ENCODE measurements around the gene RAD51B.
A peak's percentile ranks its signal among the peaks of the same experiment; 100 is the strongest.

RAD51B gene

DNA sequence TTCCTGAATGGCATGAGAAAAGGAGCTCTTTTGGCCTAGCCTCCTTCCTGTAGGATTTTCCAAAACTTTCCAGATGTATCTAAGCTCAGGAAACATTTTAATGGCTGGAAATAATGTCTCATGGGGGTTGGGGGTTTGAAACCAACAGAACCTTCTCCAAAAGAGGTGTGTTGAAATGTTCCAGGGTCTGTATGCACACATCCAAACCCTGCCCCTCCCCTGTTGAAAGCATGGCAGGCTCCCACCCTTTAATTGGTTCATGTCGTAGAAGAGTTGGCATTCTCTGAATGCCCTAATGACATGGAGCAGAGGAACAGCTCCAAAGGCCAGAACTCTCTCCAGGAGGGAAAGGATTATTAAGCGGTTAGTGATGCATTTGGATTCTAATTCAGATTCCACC lies 620.1 kb downstream of the RAD51B start:
- no peak for DNase-seq (ENCODE audit: low read depth)

GRCh38 chr14:68440820-68441219 lies 621.2 kb downstream of the RAD51B start:
- no peak for DNase-seq (ENCODE audit: low read depth)

DNA sequence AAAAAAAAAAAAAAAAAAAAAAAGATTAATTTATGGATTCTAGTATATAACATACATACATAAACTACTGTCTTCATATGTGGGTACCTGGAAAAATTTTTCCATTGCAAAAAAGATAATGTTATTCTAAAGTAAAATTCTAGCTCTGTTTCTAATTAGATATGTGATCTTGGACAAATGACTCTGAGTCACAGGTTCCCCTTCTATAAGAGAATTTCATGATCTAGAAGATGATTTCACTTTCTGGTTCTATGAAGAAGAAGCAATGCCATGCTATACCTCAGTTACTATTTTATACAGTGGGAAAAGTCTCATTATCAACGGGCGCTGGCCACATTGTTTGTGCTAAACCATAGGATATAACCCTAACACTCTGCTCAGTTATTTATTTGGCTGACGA lies 622.0 kb downstream of the RAD51B start:
- DNase-seq (ENCODE audit: low read depth): no peak

DNA sequence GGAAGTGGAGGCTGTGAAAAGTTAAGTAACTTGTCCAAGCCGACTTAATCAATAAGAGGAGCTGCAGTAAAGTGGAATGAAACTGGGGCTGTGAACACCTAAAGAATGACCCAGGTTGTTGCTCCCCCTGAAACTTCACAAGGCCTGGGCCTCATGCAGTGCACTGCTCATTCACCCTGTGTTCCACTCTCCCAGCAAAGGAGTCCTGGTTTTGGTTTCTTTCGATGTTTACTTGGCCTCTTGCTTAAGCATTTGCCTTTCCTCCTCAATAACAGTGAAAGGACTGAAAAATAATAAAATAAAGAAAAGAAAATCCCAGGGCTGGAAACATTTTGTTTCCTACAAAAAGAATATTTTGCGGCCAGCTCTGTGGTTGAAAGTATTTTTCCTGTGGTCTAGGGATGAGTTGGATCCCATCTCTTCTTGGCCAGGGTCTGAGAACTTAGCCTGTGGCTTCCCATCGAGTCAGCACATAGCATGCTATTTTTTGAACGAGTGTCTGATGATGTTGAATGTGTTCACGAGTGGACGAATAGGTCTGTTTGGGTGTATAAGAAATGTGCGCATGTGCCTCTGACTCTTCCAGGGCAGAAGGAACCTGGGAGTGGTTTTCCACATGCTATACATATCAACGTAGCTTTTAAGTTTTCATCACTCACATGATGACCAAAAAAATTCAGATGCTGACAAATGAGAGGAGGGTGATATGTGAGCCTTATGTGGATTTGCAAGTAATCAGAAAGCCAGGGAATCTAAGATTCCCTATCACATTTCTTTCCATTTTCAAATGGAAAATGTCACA lies 623.5 kb downstream of the RAD51B start:
- no peak for DNase-seq (ENCODE audit: low read depth)

GRCh38 chr14:68444449-68445168 lies 625.0 kb downstream of the RAD51B start:
- no peak for DNase-seq (ENCODE audit: low read depth)

- no peak for DNase-seq (ENCODE audit: low read depth)
Measured at GRCh38 chr14:68446243-68447040, 626.9 kb downstream of the RAD51B start.

DNA sequence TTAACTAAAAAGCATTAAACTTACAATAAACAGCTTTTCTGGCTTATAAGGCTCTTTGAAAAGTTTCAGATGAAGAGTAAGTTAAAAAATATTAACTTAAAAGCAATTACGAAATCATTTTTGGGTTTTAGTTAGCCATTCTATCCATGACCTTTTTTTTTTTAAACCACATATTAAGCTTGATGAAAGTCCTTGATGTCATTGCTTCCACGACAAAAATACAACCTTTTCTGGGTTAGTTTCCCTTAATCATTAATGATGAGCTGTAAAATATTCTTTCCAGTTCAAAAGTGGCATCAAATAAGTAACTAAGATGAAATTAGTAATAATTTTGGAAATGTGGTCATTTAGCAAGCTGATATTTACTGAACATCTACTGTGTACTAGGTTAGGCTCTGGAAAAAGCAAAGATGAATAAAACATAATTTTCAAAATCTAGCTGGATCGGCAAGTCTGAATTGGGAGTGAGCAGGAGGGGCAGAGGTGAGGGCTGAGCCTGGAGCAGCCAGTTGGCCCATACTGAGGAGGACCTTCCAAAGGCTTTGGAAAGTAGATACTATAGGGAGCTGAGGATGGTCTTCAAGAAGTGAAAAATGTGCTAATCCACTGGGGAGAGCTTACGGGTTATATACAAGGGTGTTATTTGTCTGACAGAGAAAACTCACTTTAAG lies 628.1 kb downstream of the RAD51B start:
- DNase-seq (ENCODE audit: low read depth): no peak

DNA sequence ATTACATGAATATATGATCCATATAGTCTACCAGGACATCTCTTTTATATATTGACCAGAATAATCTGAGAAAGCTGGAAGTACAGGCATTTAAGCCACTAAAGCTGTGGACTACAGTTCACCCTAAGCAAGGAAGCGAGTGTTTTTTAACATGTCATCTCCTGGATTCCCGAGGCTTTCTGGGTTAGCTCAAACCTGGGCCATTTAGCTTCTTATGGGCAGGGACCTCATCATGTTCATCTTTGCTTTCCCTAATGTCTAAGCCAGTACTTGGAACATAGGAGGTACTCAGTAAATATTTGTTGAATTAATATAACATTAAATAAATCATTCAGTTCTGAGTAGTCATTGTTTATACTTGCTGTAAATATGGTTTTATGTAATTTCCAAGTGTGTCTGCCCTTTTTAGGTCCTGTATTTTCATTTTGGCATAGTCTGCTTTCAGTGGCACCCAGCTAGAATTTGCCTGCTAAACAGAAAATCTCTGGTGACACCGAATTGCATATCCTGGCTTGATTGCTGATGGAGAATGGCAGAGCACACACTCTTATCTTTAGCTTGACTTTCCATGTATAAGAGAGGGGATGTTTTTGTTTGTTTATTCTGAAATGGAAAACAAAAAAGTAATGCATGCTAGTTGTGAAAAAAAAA lies 628.8 kb downstream of the RAD51B start:
- DNase-seq (ENCODE audit: low read depth): no peak

- no peak for DNase-seq (ENCODE audit: low read depth)
Measured at GRCh38 chr14:68449561-68450181, 630.1 kb downstream of the RAD51B start.

DNA sequence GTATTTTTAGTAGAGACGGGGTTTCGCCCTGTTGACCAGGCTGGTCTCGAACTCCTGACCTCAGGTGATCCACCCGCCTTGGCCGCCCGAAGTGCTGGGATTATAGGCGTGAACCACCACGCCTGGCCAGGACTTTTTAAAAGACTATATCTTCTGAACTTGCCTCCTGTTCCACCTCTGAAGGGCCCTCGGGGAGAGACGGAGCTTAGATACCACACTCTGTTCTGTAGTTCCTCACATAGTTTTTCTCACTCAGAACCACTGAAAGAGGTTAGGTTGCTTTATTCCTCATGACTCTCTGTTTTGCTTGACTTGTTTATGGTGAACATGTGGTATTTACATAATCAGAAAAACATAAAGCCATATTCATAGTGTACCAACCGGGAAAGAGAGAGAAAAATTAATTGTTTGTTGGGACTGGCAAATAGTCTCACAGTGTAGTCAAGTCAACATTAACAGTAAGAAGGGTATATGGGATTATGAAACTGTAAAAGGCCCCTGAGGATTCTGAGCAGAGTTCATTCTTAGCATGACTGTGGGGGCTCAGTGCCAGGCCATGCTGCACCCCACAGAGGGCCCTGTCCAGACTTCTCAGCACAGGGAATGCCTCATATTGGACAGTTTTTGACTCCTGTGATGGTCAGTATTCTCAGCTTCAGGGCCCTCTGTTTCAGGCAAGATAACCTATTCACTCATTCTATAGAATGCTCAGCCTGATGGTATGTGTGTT lies 631.0 kb downstream of the RAD51B start:
- DNase-seq (ENCODE audit: low read depth): no peak

DNA sequence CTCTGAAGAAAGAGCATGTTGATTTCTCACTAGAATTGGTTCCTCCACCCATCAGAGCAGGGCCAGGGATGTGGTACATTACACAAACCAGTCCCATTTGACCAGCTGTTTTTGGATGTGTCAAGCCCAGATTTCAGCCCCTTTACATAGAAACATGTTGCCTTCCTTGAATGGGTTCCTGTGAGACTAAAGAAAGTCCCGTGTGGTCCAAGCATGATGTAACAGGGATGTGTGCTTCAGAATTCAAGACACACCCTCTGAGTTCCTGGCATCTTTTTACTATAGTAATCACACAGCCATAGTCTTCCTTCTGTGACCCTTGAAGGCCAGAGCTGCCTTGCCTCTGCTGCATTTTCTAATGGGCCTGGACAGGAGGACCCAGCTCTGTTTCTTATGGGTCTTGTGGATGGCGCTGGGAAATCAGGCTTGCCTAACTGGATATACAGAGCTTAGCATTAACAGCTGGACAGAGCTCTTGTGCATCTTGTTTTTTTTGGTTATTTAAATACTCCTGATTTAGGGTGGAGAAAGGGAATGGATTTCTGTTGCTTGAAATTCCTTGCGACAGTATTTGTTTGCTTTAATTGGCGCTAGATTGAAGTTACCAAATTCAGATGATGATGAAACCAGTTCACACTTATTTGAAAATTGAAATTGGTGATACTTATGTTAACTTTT lies 632.3 kb downstream of the RAD51B start:
- peak; percentile 90 for DNase-seq (ENCODE audit: low read depth)

GRCh38 chr14:68458253-68458652 lies 638.7 kb downstream of the RAD51B start:
- DNase-seq (ENCODE audit: low read depth): no peak

GRCh38 chr14:68458840-68459469 lies 639.4 kb downstream of the RAD51B start:
- DNase-seq (ENCODE audit: low read depth): peak; percentile 55

DNA sequence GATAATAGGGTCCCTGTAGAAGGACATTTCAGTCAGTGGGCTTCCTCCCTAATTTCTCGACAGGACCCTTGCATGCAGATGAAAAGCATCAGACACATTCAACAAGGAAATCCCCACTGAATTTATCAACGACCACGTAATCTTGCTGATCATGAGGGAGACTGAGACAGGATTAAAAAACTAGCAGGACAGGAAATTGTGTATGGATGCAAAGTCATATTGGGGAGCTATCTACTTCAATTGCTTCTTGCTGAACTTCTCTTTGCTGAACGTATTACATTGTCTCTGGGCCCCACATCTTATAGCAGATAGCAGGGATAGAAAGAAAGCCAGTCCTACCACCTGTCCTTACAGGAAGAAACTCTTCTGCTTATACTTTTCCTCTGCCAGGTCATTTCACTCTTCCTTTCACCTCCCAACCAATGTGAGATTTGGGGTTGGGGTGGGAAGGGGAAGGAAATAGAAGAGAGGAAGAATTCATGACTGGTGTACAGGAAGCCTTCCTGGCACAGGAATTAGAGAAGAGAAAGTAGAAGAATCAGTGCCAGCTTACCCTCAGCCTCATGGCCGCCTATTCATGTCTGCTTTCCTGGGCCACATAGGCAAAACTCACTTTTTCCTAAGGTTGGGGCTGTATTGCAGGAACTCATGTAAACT lies 640.0 kb downstream of the RAD51B start:
- no peak for DNase-seq (ENCODE audit: low read depth)

GRCh38 chr14:68460541-68460940 lies 641.0 kb downstream of the RAD51B start:
- no peak for DNase-seq (ENCODE audit: low read depth)

DNA sequence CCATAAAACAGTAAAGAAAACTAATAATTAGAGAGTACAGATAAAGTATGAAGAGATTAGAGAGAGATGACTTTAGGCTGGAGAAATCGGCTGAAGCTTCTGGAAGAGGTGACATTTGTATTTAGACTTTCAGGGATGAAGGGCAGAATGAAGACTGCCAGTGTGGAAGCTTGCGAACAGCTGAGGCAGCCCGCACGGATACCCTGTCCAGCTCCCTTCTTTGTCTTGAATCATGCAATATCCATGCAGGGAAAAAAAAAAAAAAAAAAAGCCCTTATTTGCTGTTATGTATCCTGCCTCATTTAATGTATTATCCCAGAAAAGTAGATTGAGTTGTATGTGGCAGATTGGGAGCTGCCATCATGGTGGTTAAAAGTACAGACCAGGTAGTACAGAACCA lies 641.5 kb downstream of the RAD51B start:
- DNase-seq (ENCODE audit: low read depth): no peak

DNA sequence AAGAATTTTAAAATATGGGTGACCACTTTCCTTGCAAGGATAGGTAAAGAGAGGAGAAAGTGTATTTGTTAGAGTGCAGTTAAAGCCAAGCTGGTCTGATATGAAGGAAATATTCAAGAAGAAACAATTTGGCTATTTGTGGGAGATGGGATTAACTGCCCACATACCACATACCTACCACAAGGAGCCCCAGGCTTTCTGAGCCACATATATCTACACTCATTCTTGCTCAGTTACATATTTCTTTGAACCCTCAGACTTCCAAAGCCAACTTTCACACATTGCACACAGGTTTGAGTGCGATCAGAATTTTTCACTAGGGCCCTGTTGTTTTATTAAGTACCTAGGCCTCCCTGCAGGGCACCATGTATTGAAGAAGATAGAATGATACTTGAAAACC lies 643.1 kb downstream of the RAD51B start:
- DNase-seq (ENCODE audit: low read depth): no peak

DNA sequence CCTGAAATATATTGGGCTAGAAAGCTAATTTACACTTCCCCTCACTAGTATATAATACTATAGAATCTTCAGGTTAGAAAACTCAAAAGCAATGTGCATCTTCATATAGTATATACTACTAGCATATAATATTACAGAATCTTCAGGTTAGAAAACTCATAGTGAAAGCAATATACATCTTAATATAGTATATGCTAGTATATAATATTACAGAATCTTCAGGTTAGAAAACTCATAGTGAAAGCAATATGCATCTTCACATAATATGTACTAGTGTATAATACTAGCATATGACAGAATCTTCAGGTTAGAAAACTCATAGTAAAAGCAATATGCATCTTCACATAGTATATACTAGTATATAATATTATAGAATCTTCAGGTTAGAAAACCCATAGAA lies 643.7 kb downstream of the RAD51B start:
- no peak for DNase-seq (ENCODE audit: low read depth)
